OCI-LY3 (cell line): ENCODE results near the gene MED25.

Experiments
- H2AFZ ChIP-seq: fragments of 200-600, 300-600 bp; shearing (Covaris generic); 2 replicates; pipeline ENCODE4 v1.6.0; 2014; ENCODE audit warnings: antibody characterized with exemption, low read depth, low read length
- H3K27ac ChIP-seq: fragments of 200-600, 300-600 bp; sonication (generic); 2 replicates; pipeline ENCODE4 v1.5.1; 2014; ENCODE audit warnings: mild to moderate bottlenecking, low read length, moderate library complexity, mixed read lengths
- H3K27me3 ChIP-seq: fragments of 200-600, 300-600 bp; sonication (generic); 2 replicates; pipeline ENCODE4 v1.6.1; 2014; ENCODE audit warnings: low read depth, low read length, mixed read lengths
- H3K36me3 ChIP-seq: fragments of 200-600, 300-600 bp; sonication (generic); replicated peaks from 2 replicates; pipeline ENCODE3; 2014; ENCODE audit warnings: low read depth, low read length, mixed read lengths
- H3K4me1 ChIP-seq: fragments of 300-600, 200-600 bp; sonication (generic); 2 replicates; pipeline ENCODE4 v1.6.1; 2014; ENCODE audit warnings: low read length, mixed read lengths
- H3K4me2 ChIP-seq: fragments of 200-600, 300-600 bp; sonication (generic); 2 replicates; pipeline ENCODE4 v1.6.1; 2014; ENCODE audit warnings: low read length, mixed read lengths
- H3K4me3 ChIP-seq: fragments of 300-600, 200-600 bp; sonication (generic); 2 replicates; pipeline ENCODE4 v1.5.1; 2014; ENCODE audit warnings: antibody characterized with exemption, mild to moderate bottlenecking, low read length, moderate library complexity
- H3K79me2 ChIP-seq: fragments of 300-600, 200-600 bp; shearing (Covaris generic); 2 replicates; pipeline ENCODE4 v1.6.1; 2014; ENCODE audit warnings: mild to moderate bottlenecking, low read length, mixed read lengths
- H3K9ac ChIP-seq: fragments of 300-600, 200-600 bp; shearing (Covaris generic); 2 replicates; pipeline ENCODE4 v1.6.0; 2014; ENCODE audit warnings: mild to moderate bottlenecking, low read length, moderate library complexity
- H3K9me3 ChIP-seq: fragments of 200-600, 300-600 bp; shearing (Covaris generic); 2 replicates; pipeline ENCODE4 v1.6.1; 2014; ENCODE audit warnings: low read length, mixed read lengths; ENCODE audit not compliant: insufficient read depth
- H4K20me1 ChIP-seq: fragments of 200-600, 300-600 bp; sonication (generic); 2 replicates; pipeline ENCODE4 v1.6.1; 2016; ENCODE audit warnings: low read length, mixed read lengths; ENCODE audit not compliant: insufficient read depth
- CTCF ChIP-seq: fragments of 200-600, 300-600 bp; sonication (generic); IDR thresholded peaks from 2 replicates; pipeline ENCODE4 v1.5.1; 2014; ENCODE audit warnings: antibody characterized with exemption, low read length, low read depth
- EZH2phosphoT487 ChIP-seq: fragments of 200-600 bp; shearing (Covaris generic); IDR thresholded peaks from 2 replicates; pipeline ENCODE4 v1.6.1; 2018; ENCODE audit warnings: antibody characterized with exemption, mixed run types, low read depth

The MED25 gene

GRCh38 chr19:49805822-49806619 is 12.1 kb upstream of the MED25 start:
- no peaks in the 10 kb centered on the region for H3K9me3 ChIP-seq
- no peaks in the 10 kb centered on the region for H3K27me3 ChIP-seq
- no peak overlapping the region for H3K4me3 ChIP-seq
- H3K9ac ChIP-seq, result no peak overlapping the region
- H2AFZ ChIP-seq, result no peak overlapping the region
- no peak overlapping the region for H3K4me2 ChIP-seq
- no peaks in the 10 kb centered on the region for H3K79me2 ChIP-seq
- H3K36me3 ChIP-seq, result peaks cover 27% of the 10 kb centered on the region
- TF ChIP-seq EZH2phosphoT487 (no peak), CTCF (no peak)
- no peak overlapping the region for H3K27ac ChIP-seq
- no peaks in the 10 kb centered on the region for H4K20me1 ChIP-seq
- H3K4me1 ChIP-seq, result peaks cover 19% of the 10 kb centered on the region

DNA sequence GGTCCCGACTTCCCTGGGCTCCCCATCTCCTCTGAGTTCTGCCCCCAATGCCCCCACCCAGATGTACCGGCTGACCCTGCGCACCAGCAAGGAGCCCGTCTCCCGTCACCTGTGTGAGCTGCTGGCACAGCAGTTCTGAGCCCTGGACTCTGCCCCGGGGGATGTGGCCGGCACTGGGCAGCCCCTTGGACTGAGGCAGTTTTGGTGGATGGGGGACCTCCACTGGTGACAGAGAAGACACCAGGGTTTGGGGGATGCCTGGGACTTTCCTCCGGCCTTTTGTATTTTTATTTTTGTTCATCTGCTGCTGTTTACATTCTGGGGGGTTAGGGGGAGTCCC is 11.5 kb upstream of the MED25 start:
- TF ChIP-seq EZH2phosphoT487, result no peak
- TF ChIP-seq CTCF, result no peak
- H3K4me2 ChIP-seq, result no peak overlapping the region
- H4K20me1 ChIP-seq, result no peaks in the 10 kb centered on the region
- H3K4me3 ChIP-seq, result no peak overlapping the region
- peaks cover 27% of the 10 kb centered on the region for H3K36me3 ChIP-seq
- H3K9me3 ChIP-seq, result no peaks in the 10 kb centered on the region
- peaks cover 19% of the 10 kb centered on the region for H3K4me1 ChIP-seq
- no peak overlapping the region for H3K9ac ChIP-seq
- H3K27me3 ChIP-seq, result no peaks in the 10 kb centered on the region
- no peaks in the 10 kb centered on the region for H3K79me2 ChIP-seq
- no peak overlapping the region for H3K27ac ChIP-seq
- H2AFZ ChIP-seq, result no peak overlapping the region

- H3K4me3 ChIP-seq, result no peak overlapping the region
- TF ChIP-seq CTCF (no peak), EZH2phosphoT487 (no peak)
- H3K27ac ChIP-seq, result 0 out of 2 replicates have a peak overlapping the region, but pooled peaks have one; percentile 0
- H3K9me3 ChIP-seq, result no peaks in the 10 kb centered on the region
- H3K4me1 ChIP-seq, result peaks cover 22% of the 10 kb centered on the region
- no peaks in the 10 kb centered on the region for H3K79me2 ChIP-seq
- no peak overlapping the region for H2AFZ ChIP-seq
- no peaks in the 10 kb centered on the region for H3K27me3 ChIP-seq
- H3K9ac ChIP-seq, result no peak overlapping the region
- H3K4me2 ChIP-seq, result no peak overlapping the region
- H3K36me3 ChIP-seq, result peaks cover 27% of the 10 kb centered on the region
- no peaks in the 10 kb centered on the region for H4K20me1 ChIP-seq
Measured at GRCh38 chr19:49807058-49807903, 10.8 kb upstream of the MED25 start.

DNA sequence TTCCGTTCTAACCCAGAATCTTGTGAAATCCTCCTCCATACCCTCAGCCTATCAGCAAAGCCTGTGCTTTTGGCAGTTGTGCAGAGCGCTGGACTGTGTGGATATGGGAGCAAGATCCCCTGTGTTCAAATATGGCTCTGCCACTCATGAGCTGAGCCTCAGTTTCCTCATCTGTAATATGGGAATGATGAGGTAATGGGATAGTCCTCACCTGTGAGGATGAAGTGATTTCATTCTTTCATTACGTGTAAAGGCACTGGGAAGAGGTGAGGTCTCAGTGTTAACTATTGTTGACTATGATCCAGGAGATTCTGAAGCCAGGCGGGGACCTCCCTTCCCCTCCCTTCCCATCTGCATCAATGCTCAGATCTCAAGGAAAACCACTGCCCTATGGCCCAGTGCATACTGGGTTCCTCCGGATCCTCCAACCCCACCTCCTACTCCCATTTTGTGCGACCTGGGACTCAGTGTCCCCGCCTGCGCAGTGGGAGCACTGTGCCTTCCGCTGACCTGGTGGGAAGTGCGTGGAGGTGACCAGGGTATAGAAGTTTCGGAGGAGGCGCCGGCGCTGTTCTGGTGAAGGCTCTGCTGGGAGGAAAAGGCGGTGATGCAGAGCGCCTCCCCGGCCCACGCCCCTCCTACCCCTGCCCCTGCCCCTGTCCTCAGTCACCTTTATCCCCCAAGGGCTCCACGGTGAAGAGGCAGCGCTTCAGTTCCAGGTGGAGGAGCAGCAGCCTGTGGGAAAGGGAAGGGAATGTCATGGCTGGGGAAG is 10.0 kb upstream of the MED25 start:
- H2AFZ ChIP-seq, result no peak overlapping the region
- no peak overlapping the region for H3K27ac ChIP-seq
- H3K4me2 ChIP-seq, result no peak overlapping the region
- no peaks in the 10 kb centered on the region for H3K9me3 ChIP-seq
- H4K20me1 ChIP-seq, result no peaks in the 10 kb centered on the region
- TF ChIP-seq EZH2phosphoT487 (no peak), CTCF (no peak)
- H3K27me3 ChIP-seq, result no peaks in the 10 kb centered on the region
- H3K36me3 ChIP-seq, result peaks cover 24% of the 10 kb centered on the region
- H3K4me1 ChIP-seq, result peaks cover 26% of the 10 kb centered on the region
- H3K79me2 ChIP-seq, result no peaks in the 10 kb centered on the region
- H3K9ac ChIP-seq, result no peak overlapping the region
- no peak overlapping the region for H3K4me3 ChIP-seq
